ENCODE data around the gene AQP2.
A peak's percentile ranks its signal among the peaks of the same experiment; 100 is the strongest.

Gene AQP2

DNA sequence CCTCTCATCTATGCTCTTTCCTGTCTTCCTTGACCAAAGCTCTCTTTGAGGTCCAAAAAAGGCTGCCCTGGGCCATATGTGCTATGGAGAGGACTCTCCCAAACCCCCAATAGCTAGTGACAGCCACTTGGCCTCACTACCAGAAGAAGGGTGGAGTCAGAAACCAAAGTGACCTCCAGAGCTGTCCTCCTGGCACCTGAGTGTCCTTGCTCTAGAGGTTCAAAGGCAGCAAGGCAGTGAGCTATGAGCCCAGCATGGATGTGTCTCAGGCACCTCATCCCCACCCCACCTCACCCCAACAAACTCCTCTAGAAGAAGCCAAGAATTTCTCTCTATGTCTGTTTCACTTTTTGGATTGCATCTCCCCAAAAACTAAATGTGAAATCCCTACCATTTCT lies 7.0 kb downstream of the AQP2 start:
- no peak for DNase-seq

DNA sequence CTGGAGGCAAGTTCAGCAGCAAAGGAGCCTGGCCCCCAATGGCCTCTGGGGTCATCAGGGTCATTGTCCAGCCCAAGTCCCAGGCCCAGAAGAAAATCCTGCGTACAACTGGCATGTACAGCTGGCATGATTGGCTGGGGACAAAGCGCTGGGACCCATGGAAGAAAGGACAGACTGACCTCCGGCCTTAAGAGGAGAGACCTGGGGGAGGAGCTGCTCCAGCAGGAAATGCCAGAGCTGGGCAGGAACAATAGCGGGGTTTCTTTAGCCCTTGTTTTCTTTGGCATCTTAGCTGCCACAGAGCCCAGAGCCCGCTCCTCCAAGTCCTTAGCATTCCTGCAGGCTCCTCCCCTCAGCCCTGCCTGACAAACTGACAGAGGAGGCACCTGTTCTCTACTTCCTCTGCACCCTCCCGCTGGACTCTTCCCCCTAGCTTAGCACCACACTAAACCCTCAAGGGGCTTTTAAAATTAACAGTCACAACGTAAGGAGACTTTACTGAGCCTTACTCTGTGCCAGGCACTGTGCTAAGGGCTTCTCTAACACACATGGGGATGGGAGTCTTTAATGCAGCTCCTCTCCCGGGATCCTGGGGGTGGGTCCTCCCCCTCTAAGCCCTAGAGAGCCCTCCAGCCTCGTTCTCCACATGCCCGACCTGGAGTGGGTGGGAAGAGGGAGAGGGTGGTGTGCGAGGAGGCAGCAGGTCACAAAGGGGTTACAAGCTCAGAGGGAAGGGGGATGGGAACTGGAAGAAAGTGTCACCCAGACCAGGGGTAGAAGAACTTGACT lies 9.3 kb downstream of the AQP2 start:
- no peak for DNase-seq

DNA sequence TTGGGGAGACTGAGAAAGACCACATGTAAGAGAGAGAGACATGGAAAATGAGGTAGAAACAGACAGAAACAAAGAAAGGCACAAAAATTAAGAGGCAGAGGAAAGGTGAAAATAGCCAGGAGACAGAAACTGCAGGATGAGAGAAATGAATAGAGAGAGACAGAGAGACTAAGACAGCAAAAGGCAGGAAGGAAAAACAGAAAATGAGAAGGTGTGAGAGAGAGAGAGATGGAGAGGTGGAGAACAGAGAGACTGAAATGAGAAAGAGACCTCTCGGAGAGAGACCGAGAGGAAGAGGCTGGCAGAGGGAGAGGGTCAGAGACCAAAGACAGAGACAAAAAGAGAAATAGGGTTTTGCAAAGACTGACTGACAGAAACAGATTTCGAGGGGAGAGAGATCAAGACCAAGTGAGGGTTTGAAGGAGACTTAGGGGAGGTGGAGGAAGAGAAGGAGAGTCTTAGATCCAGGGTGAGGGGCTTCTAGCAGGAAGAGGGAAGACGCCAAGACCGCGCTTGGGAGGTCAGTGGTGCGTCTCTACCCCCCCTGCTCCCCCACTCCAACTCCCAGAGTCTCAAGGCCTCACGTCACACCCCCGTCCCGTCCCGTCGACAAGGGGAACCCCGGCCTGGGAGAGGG lies 10.1 kb downstream of the AQP2 start:
- no peak for DNase-seq

DNA sequence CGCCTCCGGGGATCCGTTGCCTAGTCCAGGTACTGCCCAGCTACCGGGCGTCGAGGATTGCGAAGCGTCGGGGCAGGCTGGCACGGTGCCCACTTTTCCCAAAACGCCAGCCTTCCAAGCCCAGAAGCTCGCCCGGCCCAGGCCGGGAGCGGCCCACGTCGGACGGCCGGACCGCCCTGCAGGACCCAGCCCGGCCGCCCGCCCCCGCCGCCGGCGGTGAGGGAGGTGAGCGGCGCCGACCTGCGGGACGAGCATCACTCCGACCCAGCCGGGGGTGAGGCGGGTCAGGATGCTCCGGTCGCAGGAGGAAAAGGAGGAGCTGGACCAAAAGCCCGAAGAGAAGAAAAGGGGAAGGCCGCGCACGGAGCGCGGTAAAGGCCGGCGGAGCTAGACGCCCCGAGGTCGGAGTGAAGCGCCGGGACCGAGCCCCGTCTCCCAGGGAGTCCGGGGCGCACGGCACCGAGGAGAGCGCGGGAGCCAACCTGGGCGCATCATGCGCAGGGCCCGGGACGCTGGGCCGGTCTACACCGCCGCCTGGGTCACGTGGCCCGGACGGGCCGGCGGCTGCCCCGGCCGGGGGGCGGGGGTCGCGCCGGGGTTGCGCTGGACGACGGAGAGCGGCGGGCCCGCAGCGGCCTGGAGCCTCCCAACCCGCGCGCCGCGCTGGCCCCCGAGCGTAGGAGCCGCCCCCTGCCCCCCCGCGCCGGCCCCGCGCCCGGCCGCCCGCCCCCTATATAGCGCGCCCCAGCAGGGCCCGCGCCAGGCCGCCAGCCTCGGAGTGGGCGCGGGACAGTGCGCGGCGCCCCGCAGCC lies 10.8 kb downstream of the AQP2 start, which contains the start of gene AQP5:
TSS of gene AQP5 (plus strand) at position 762 of the 812 bp plus-strand sequence. CDS start 146 bp downstream, outside the sequence.
- no peak for DNase-seq

DNA sequence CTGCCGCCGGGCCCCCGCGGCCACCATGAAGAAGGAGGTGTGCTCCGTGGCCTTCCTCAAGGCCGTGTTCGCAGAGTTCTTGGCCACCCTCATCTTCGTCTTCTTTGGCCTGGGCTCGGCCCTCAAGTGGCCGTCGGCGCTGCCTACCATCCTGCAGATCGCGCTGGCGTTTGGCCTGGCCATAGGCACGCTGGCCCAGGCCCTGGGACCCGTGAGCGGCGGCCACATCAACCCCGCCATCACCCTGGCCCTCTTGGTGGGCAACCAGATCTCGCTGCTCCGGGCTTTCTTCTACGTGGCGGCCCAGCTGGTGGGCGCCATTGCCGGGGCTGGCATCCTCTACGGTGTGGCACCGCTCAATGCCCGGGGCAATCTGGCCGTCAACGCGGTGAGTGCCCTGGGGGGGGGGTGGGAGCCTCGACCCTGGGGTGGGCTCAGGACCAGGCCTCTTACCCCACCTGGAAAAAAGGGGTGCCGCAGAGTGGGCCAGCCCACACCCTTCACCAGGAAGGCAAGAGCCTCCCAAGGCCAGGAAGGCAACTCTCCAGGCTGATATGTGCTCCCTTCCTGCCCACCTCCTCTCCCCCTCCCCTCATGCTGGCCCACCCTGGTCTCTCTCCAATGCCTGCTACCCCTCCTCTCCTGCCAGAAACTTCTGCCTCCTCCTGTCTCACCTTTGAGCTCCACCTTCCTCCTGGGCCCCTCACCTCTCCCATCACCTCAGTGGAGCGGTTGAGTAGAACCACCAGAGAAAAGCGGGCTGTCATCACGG lies 11.6 kb downstream of the AQP2 start:
- no peak for DNase-seq

DNA sequence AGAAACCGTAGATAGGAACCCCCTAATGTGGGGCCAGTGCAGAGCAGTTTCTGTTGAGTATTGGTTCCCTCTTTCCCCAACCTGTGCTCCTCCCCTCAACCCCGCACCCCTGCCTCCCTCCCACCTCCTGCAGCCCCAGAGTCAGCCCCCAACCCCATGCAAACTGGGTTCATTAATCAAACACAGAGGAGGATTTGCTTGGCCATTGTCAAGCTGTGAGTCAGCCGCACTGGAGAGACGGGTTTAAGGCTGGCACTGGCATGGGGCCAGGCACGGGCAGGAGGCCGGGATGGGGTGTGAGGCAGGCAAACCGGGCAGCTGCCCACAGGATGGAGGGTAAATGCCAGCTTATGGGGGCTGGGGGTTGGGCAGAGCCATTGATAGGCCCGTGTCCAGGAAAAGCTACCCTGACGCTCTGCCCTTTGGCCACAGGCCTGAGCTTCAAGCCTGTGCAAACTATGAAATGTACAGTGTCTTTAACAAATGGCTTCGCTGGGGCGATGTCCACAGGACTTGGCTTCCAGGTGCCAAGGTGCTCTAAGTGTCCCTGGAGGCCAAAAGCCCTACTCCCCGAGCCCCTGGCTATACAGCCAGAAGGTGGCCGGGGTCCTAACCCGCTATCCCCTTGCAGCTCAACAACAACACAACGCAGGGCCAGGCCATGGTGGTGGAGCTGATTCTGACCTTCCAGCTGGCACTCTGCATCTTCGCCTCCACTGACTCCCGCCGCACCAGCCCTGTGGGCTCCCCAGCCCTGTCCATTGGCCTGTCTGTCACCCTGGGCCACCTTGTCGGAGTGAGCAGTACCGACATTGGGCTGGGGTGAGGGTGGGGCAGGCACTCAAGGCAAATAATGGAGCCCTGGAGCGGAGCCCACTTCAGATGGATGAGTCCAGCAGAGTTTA lies 12.6 kb downstream of the AQP2 start:
- DNase-seq, result no peak

DNA sequence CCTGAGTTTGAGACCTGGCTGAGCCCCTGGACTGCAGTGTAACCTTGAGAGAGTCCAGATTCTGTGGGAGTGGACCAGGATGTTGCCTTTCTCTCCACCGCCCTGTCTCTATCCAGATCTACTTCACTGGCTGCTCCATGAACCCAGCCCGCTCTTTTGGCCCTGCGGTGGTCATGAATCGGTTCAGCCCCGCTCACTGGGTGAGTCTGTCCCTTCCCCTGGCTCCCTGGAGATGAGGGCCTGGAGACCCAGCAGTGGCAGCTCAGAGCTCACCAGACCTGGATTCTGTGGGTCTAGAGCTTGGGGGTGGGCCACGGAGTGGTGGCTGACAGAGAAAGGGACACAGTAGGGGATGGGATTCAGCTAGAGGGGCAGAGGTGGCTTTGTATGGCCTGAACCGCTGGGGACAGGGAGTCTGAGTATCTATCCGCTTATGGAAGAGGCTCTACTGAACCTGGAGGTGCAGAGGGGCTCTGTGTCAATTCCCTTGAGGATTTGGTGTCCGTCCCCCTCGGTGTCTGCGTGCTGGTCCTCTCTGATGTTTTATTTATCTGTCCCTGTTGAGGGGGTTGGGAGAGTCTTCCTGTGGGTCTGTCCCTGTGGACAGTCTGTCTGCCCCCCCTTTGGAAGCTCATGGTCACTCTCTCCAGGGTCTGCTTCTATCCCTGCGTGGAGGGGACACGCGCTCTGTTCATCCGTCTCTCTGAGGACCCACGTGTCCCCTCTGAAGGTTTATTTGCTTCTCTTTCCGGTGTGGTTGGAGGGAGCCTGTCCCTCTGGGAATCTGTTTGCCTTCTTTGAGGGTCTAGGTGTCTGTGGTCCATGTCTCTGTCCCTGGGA lies 13.7 kb downstream of the AQP2 start:
- DNase-seq, result no peak

DNA sequence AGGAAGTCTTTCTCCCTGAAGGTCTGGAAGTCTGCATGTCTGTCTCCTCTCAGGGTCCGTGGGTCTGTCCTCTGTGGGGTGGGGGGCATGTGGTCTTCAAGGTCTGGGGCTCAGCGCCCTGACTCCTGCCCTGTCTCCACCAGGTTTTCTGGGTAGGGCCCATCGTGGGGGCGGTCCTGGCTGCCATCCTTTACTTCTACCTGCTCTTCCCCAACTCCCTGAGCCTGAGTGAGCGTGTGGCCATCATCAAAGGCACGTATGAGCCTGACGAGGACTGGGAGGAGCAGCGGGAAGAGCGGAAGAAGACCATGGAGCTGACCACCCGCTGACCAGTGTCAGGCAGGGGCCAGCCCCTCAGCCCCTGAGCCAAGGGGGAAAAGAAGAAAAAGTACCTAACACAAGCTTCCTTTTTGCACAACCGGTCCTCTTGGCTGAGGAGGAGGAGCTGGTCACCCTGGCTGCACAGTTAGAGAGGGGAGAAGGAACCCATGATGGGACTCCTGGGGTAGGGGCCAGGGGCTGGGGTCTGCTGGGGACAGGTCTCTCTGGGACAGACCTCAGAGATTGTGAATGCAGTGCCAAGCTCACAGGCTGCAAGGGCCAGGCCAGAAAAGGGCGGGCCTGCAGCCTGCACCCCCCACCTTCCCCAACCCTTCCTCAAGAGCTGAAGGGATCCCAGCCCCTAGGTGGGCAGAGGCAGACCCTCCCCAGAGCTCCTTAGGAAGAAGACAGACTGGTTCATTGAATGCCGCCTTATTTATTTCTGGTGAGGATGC lies 14.5 kb downstream of the AQP2 start:
- DNase-seq, result no peak

DNA sequence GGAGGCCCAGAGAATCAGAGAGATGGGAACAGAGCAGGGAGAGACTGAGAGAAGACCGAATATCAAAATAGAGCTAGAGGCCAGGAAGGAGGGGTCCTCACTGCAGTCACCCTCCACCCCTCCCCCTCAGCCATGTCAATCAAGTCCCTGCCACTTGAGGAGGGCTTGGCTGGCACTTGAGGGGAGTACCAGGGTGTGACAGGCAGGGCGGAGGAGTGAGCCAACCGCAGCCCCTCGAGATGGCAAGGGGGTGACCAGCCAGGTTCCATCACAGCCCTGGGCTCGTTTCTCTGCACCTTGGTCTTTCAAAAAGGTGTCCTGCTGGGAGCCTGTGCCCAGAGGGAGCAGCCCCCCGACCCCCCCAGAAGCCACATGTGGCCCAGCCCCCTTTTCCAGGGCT lies 15.3 kb downstream of the AQP2 start:
- no peak for DNase-seq

DNA sequence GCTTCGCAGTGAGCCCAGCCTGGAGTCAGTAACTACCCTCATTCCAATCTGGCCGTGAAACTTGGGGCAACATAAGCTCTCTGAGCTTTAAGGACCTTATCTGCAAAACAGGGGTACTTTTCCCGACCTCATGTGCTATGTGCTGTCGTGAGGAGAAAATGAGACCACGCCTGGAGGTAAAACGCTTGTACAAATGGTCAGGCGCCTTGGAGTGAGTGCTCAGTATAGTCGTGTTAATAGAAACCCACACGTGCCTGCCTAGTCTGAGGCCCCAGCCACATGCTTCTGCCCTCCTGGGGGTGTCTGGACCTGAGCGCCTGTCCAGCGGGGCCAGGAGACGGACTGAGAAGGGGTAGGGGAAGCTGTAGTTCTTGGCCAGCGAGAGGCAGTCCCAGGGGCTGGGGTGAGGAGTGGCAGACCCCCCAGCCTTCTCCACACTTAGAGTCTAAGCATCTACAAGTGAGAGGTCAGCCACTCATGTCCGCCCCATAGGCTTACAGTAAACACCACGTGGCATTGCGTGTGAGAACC lies 16.0 kb downstream of the AQP2 start:
- no peak for DNase-seq

DNA sequence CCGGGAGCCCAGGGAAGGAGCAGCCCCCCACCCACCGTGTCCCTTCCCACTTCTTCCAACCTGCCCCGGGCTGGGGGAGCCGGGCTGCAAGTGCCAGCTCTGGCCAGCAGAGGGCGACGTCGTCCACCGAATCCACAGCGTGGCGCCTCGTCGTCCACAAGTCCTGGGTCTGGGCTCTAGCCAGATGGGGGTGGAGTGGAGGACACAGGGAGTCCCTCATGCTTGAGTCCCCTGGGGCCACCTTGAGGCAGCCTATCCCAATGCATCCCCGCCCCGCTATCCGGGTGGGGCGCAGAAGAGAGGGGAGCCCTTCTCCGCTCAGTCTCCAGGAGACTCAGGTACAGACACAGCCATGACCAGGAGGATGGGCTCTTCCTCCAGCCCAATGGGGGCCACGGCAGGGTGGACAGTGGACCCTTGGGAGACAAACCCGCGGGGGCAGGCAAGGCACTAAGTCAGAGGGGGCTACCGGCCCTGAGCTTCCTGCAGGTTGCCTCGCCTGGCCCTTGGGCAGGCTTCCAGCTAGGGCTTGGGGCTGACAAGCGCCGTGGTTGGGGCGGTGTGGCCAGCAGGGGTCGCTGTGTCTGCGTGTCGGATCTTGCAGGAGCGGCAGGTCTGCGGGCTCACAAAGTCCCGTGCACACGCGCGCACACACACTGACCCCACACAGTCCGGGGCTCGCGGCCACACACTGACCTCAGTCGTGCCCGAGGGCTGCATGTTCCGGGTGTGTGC lies 16.7 kb downstream of the AQP2 start:
- DNase-seq, result peak; percentile 32

DNA sequence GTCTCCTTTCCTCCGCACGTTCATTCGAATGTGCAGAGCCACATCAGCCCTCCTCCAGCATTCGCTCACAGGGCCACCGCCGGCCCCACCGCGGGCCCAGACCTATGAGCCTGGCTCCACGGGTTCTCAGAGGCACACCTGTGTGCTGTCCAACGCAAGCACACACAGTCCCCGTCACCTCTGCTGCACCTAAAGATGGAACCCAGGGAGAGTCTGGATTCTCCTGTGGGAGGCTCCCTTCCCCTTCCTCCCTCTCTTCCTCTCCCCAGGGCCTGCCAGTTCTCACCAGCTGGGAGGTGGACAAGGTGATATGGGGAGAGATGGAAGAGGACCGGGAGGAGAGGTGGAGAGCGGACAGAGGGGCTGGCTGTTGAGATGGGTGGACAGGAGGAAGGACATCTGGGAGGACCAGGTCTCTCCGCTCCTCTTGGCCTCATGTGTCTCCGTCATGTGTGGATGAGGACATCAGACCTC lies 17.3 kb downstream of the AQP2 start:
- DNase-seq, result no peak

DNA sequence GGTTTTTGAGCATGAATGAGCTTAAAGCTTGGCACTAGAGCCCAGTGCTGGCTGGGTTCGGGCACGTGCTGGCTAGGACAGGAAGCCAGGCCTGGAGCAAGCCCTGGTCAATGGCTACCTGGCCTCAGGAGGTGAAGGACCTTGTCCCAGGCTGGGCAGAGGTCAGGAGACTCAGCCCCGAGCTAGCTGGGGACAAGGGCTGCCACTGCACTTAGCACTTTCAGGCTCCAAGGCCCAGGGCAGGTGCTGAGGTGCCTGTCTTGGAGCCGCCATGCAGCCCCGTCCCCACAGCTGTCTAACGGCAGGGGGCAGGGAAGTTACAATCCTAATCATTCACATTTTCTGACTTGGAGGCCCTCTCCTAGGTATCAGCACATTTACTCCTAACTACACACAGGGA lies 17.9 kb downstream of the AQP2 start:
- DNase-seq, result no peak

DNA sequence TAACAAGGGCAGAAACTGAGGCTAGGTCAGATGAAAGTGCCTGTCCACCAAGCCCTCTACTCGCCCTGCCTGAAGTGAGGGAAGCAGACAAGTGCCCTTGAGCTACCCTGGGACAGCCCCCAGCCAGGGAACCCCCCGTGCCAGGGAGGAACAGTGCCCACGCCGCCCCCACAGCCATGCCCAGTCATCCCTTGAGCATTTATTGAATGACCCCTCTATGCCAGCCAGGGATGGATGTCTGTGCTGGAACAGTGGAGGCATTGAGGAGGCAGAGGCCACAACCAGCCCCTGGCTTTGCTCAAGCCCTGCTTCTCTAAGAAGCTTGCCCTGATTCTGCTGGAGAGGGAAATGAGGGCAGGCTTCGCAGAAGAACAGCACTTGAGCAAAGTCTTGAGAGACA lies 18.5 kb downstream of the AQP2 start:
- DNase-seq, result no peak

DNA sequence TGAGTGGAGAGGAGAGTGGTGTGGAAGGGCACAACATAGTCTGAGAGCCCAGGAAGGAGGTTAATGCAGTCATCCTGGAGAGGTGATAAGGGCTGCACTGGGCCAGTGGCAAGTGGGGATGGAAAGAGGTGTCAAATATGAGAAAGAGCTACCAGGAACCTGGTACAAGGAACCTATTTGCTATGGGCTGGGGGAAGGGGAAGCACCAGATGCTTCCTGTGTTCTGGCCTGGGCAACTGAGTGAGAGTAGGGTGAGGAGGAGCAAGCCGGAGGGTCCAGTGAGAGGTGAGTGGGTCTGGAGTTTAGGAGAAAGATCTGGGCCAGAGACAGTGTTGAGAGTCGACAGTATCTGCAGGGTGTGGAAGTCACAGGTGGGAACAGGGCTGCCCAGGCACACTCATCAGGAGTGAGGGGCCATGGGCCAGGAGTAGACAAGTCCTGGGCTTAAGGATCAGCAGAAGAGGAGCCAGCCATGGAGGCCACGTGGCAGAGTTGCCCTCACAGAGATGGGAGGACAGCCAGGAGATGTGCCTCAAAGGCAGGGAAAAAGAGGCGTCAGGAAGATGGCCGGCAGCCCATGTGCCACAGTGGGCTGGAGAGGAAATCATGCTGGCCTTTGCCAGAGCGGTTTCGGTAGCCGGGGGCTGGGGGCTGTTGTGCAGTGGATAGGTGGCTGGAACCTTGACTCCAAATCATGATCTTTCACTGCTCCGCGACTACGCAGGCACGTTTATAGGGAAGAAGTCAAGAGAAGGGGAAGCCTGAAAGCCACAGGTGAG lies 19.3 kb downstream of the AQP2 start:
- DNase-seq, result no peak

DNA sequence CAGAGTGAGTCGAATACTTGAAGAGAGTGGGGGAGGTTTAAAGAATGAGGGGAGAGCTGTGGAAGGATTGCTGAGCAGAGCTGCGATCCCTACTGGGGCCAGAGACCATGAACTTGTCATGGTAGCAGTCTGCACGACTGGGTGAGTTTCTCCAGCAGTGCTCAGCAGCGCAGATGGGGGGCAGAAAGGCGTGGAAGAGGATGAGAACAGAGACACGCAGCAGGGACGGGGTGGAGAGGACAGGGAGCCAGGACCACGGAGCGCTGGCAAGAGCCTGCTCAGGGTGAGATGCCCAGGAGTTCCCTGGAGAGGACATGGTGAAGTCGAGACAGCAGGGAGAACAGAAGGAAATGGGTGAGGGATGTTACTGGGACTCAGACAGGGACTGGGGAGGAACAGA lies 20.1 kb downstream of the AQP2 start:
- DNase-seq, result no peak

DNA sequence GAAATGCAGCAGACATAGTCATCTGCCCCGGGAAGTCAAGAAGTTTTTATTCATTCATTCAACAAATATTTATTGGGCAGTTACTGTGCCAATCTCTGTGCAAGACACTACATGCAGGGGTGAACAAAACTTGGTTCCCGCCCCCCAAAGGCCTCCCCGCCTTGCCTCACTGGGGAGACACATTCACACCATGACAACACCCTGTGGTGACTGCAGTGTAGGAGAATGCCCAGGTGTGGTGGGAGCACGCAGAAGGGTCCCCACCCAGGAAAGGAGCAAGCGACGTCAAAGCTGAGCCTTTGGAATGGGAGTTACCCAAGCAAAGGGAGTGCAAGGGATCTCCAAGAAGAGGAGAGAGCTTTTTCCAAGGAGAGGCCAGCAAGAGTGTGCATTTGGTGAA lies 20.6 kb downstream of the AQP2 start:
- no peak for DNase-seq

DNA sequence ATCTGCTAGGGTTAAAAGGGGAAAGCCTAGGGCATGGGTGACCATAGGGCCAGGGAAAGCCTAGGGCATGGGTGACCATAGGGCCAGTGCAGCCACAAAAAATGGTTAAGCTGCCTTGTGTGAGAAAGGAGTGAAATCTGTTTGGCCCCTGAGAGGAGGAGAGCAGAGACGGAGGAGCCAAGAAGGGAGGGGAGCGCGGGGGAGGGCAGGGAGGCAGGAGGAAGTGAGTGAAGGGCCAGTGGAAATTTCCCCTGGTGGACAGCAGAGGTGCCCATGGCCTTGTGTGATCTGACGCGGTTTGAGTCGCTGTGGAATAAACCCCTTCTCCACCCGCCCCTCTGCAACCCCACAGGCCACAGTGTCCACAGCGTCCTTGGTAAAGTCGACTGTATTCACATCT lies 21.6 kb downstream of the AQP2 start:
- no peak for DNase-seq
